ENCODE measurements around the gene PDE5A.

PDE5A gene

GRCh38 chr4:119585771-119586170 lies 42.8 kb downstream of the PDE5A start:
- DNase-seq (ENCODE audit: low read depth in 2 of 2): no peak

GRCh38 chr4:119581190-119581873 lies 47.3 kb downstream of the PDE5A start:
- no peak for DNase-seq (ENCODE audit: low read depth in 2 of 2)

- DNase-seq (ENCODE audit: low read depth in 2 of 2): no peak
These were observed 48.3 kb downstream of the PDE5A start for GRCh38 chr4:119580293-119580692.

GRCh38 chr4:119579823-119580222 lies 48.8 kb downstream of the PDE5A start:
- no peak for DNase-seq (ENCODE audit: low read depth in 2 of 2)

GRCh38 chr4:119570401-119570800 lies 58.2 kb downstream of the PDE5A start:
- DNase-seq (ENCODE audit: low read depth in 2 of 2): no peak

- no peak for DNase-seq (ENCODE audit: low read depth in 2 of 2)
These were observed 64.5 kb downstream of the PDE5A start for GRCh38 chr4:119564106-119564505.

- peak; percentile 37 to 41 for DNase-seq (ENCODE audit: low read depth in 2 of 2)
These were observed 69.5 kb downstream of the PDE5A start for GRCh38 chr4:119559044-119559647.

GRCh38 chr4:119550857-119551532 lies 77.6 kb downstream of the PDE5A start:
- no peak for DNase-seq (ENCODE audit: low read depth in 2 of 2)

GRCh38 chr4:119549639-119550038 lies 79.0 kb downstream of the PDE5A start:
- DNase-seq (ENCODE audit: low read depth in 2 of 2): no peak

- DNase-seq (ENCODE audit: low read depth in 2 of 2): no peak
These were observed 84.8 kb downstream of the PDE5A start for GRCh38 chr4:119543779-119544178.

GRCh38 chr4:119543187-119543586 lies 85.4 kb downstream of the PDE5A start:
- DNase-seq (ENCODE audit: low read depth in 2 of 2): no peak

- no peak for DNase-seq (ENCODE audit: low read depth in 2 of 2)
These were observed 88.4 kb downstream of the PDE5A start for GRCh38 chr4:119540249-119540648.

- no peak for DNase-seq (ENCODE audit: low read depth in 2 of 2)
These were observed 91.0 kb downstream of the PDE5A start for GRCh38 chr4:119537586-119537985.

GRCh38 chr4:119536572-119537528 lies 91.8 kb downstream of the PDE5A start:
- no peak for DNase-seq (ENCODE audit: low read depth in 2 of 2)

- DNase-seq (ENCODE audit: low read depth in 2 of 2): no peak
These were observed 96.3 kb downstream of the PDE5A start for GRCh38 chr4:119532319-119532718.

- DNase-seq (ENCODE audit: low read depth in 2 of 2): no peak
These were observed 98.8 kb downstream of the PDE5A start for GRCh38 chr4:119529788-119530187.

- DNase-seq (ENCODE audit: low read depth in 2 of 2): no peak
These were observed 101.6 kb downstream of the PDE5A start for GRCh38 chr4:119526786-119527550.

- no peak for DNase-seq (ENCODE audit: low read depth in 2 of 2)
These were observed 102.6 kb downstream of the PDE5A start for GRCh38 chr4:119525771-119526712.

- peak; percentile 51 for DNase-seq (ENCODE audit: low read depth in 2 of 2)
These were observed 103.4 kb downstream of the PDE5A start for GRCh38 chr4:119525005-119525749.
